ENCODE measurements around the gene AGXT.

- TF ChIP-seq POLR2A (IDR thresholded peaks at IDR 0.05; ENCODE audit: low read length) (no peak), GATA1 (IDR thresholded peaks at IDR 0.05; ENCODE audit: low read depth, low read length) (no peak)
Measured at GRCh38 chr2:240920783-240921231, 52.2 kb downstream of the AGXT start.
